ENCODE results near the gene EARS2.
"Not testable (repeated sequence)": the region's sequence is repeated elsewhere in the genome, so short reads cannot be mapped to it uniquely, and the experiment has no call there.

EARS2 gene

DNA sequence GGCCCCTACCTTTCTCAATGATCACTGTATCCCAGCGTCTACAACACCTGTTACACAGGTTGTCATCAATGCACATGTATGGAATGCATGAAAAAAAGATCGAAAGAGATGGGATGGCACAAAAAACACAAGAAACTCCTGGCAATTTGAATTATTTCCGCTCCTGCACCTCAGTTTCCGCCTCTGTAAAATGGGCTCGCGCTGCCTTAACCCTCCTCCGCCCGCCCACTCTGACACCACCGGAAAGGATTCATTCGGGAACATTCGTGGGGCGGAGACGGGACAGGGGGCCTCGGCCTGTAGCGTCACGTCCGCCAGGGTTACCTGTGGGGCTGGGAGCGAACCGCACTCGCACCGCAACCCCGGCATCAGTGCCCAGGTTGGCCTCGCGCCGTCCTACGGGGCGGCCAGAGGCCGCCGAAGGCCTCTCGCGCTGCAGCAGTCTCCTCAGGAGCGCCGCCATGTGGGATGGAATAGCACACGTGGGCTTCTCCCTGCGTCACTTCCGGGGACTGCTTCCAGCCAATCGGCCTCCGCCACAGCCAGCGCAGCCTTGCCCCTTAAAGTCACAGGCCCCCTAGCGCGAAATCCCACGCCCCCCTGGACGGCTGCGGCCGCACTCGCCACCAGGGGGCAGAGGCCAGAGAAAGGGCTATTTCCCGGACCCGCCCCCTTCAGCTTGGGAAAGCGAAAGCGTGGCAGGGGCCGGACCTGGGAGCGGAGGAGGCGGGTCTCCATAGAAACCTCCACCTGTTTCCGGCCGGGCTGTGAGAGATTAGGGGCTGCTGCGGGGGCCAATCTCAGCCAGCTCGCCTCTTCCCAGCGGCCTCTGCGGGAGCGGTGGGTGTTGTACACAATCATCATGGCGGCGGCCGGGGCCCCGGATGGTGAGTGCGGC, at the start of gene EARS2, which contains the start of gene UBFD1:
EARS2 (minus strand) TSS at position 470 of the 898 bp plus-strand sequence; CDS start at position 463, 7 bp downstream.
UBFD1 (plus strand) TSS at position 847 of the 898 bp plus-strand sequence; CDS start at position 863, 16 bp downstream.
- DNase-seq, result peak; percentile 99

DNA sequence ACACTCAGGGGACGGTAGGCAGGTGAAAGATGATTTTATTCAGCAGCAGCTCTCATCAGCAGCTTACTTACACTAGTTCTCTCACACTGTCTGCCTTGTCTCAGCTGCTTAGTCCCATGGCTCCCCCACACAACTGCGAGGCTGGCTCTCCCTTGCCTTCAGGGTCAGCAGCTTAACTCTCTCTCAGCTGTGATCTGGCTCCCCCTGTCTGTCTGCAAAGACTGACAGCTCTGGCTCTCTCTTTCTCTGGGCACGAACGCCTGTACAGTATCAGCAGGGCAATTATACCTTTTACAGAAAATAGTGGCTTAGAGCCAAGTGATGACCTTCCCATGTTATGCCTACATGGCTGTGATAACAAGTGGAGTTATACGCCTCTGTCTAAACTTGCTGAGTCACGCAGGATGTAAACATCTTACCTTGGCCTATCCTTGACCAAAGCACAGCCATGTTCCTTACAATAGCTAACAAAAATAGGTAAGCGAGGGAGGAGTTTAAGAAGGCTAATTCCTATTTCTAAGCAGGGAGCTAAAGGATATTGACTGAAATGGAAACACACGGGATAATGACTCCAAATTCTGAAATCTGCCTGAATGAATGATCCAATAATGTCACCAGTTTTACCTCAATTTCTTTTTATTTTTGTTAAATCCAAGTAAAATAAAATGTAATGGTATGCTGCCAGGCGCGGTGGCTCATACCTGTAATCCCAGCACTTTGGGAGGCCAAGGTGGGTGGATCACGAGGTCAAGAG, 40.0 kb upstream of the EARS2 start:
- DNase-seq, result no peak

DNA sequence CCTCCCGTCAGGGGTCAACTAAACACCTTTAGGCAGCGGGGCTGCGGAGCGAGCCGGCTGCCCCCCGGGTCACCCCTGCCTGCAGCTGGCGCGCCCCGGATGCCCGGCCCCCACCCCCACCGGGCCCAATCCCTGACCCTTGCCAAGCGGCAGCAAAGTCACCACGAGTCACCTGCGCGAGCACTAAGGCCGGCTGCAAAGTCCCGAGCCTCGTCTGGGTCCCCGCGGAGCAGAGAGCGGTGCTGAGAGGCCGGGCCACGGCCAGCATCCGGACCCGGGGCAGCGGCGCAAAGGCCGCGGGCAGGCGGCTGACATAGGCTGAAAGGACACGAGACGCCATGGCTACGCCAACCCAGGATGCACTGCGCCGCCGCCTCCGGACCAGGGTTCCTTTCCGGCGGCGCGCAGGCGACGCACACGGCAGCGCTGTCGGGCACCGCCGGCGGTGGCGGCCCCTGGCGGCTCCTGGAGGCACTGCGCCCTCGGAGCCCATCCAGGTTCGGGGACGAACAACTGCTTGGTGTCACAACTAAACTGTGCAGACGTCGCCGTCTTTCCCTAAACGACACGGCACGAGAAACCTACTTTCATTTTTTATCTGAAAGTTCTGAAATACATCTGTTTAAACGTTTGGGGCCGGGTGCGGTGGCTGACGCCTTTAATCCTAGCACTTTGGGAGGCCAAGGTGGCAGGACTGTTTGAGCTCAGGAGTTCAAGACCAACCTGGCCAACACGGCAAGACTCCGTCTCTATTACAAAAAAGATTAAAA, 39.0 kb upstream of the EARS2 start, which contains the start of gene NDUFAB1:
NDUFAB1 (minus strand) TSS at position 366 of the 770 bp plus-strand sequence; CDS start at position 340, 26 bp downstream.
- peak; percentile 93 for DNase-seq

DNA sequence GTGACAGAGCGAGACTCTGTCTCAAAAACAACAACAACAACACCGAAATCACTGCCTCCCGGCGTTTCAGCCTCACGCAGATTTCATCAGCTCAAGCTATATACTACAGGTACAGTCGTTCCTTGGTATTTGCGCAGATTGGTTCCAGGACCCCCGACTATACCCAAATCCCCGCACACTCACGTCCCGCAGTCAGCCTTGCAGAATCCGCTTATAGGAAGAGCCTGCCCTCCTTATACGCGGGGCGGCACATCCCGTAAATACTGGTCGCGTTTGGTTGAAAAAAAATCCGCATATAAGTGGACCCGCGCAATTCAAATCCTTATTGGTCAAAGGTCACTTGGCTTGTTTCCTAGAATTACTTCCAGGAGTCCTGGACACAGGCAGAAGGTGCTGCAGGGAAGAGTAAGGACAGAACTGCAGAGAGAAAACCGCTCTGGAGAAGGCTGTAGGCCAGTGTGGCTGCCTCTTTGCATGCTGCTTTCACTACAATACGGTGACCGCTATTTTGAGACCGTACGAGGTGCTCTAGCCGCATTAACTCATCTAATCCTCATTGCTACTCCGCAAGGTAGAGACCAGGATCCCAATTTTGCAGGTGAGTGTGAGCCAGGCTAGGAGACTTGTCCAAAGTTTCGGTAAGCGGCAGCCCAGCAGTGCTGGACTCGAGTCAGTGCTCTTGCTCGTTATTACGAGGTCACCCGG, 38.2 kb upstream of the EARS2 start:
- no peak for DNase-seq

DNA sequence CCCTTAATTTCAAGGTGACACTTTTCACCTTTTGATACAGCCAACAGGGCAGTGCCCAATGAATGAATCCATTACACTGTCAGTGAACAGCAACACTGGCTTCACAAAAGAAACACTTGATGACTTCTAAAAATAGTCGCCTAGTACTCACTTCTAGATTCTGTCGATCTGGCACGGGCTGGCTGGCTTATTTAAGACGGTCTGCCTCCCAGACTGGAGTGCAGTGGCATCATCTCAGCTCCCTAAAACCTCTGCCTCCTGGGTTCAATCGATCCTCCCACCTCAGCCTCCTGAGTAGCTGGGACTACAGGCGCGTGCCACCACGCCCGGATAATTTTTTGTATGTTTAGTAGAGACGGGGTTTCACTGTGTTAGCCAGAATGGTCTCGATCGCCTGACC, 37.0 kb upstream of the EARS2 start:
- no peak for DNase-seq

DNA sequence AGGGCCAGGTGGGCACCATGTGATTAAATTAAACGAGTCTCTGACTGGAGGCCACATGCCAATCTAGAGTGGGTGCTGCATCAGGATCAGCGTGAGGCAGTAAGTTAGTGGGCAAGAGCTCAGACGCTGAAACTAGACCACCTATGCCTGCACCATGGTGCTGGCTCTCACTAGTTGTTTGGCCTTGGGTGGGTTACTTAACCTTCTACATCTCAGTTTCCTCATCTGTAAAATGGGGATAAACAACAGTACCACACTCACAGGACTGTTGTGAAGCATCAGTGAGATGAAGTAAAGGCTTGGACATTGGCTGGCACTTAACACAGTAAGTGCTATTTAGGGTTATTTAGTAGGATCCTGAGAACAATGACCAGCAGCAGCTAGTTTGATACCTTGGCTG, 33.0 kb upstream of the EARS2 start:
- DNase-seq, result no peak

DNA sequence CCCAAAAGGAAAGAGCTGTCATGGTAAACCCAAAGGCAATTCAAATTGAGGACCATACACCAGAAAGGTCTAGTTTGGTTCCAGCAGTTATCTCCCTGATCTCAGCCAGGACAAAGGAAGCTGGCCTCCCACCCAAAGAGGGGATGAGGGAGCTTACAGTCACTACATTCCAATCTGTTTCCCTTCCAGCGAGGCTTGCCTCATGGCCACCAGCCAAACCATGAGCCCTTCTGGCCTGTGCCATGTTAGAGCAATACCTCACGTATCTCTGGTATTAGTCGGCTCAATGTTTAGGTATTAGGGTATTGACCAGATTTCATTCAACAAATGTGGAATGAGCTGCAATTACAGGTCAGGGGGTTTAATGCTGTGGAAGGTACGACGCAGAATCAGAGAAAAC, 30.6 kb upstream of the EARS2 start:
- DNase-seq, result no peak

DNA sequence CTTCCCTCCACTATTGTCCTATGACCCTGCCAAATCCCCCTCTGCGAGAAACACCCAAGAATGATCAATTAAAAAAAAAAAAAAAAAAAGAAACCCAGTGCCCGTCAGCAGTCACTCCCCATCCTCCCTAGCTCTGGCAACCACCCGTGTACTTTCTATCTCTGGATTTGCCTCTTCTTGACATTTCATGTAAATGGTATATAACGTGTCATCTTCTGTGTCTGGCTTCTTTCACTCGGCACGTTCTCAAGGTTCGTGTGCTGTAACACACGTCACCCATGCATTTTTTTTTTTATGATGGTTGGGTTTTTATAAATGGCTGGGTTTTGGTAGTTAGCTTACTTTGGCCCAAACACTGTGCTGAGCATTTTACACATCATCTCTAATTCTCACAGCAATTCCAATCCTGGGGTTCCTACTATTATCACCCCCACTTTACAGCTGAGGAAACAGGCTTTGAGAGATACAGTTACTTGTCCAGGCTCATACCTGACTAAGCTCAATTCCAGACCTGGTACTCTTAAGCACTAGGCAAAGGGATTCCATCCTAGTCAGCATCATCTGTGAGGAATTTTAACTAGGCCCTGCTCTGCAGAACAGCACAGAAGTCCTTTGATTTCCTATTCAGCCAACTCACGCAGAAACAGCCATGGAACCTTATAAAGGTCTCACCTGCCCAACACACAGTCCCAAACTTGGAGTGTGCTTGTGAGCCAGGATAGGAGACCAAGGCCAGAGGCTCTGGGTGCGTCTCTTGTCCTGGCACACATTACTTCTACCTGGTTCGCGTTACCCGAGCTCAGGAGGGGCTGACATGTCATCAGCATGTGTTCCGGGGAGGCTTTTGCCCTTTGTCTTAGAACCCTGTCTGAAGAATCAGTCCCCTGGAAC, 27.3 kb upstream of the EARS2 start:
- no peak for DNase-seq

DNA sequence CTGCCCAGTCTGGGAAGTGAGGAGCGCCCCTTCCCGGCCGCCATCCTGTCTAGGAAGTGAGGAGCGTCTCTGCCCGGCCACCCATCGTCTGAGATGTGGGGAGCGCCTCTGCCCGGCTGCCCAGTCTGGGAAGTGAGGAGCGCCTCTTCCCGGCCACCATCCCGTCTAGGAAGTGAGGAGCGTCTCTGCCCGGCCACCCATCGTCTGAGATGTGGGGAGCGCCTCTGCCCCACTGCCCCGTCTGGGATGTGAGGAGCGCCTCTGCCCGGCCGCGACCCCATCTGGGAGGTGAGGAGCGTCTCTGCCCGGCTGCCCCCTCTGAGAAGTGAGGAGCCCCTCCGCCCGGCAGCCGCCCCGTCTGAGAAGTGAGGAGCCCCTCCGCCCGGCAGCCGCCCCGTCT, 26.1 kb upstream of the EARS2 start:
- DNase-seq, result not testable (repeated sequence)

DNA sequence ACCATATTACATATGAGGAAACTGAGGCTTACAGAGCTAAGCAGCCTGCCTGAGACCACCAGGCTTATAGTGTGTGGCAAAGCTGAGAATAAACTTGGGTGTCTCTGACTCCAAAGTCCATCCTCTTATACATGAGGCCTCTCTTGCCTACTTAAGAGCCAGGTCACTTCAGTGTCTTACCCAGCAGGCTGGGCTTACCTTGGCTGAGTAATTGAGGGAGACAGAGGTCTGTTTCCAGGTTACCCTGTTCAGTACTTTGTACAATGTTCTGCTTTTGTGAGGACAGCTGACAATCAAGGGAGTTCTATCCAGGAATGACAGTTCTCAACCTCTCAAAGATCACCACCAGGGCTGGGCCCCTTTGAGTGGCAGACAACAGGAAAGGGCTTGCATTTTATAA, 24.6 kb upstream of the EARS2 start:
- DNase-seq, result no peak

DNA sequence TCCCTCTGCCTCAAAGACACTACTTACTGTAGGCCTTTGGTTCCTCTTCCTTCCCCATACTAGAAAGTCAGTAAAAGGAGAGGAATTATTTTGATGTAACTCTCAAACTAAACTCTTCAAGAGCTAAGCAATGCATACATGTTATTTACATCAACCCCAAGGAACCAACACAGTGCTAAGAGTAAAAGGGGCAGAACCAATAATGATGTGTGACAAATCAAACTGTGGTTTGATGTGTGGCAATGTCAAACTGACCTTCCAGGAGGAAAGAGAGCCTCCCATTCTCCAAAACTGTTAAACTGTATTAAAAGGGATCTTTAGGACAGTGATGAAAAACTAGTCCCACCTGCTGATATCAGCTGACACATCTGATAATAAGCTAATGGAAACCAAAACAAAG, 23.2 kb upstream of the EARS2 start:
- DNase-seq, result no peak

DNA sequence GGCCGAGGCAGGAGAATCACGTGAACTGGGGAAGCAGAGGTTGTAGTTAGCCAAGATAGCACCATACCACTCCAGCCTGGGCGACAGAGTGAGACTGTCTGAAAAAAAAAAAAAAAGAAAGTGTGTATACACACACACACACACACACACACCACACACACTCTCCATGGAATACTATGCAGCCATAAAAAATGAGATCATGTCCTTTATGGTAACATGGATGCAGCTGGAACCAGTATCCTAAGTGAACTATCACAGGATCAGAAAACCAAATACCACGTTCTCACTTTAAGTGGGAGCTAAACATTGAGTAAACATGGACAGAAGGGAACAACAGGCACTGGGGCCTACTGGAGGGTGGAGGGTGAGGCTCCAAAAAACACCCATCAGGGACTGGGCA, 22.2 kb upstream of the EARS2 start:
- no peak for DNase-seq

DNA sequence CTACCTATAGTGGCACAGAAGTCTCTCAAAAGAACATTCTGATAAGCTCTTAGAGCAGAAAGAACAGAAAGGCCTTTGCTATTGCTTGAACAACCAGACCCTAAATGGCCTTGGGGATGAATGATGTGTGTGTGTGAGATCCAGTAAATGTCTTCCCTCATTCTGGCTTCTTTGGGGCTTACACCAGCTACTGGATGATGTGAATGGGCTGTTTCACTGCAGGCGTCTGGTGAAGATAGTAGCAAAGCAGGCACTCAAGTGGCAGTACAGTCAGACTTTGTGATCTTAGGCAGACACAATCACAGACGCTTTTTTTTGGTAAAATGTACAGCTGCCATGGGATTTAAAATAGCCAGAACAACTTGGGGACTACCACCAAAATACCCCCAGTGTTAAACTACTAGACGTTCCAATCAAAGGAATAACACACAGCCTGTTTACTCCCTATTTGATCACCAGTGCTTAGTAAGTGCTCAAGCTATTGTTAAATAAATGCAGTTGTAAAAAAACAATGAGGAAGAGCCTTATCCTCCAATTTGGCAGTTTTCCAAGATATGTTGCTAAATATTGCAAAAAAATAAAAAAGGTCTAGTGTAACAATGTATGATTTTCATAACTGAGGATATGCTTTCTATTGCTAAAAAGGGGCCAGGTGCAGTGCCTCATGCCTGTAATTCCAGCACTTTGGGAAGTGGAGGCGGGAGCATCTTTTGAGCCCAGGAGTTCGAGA, 21.1 kb upstream of the EARS2 start:
- no peak for DNase-seq

DNA sequence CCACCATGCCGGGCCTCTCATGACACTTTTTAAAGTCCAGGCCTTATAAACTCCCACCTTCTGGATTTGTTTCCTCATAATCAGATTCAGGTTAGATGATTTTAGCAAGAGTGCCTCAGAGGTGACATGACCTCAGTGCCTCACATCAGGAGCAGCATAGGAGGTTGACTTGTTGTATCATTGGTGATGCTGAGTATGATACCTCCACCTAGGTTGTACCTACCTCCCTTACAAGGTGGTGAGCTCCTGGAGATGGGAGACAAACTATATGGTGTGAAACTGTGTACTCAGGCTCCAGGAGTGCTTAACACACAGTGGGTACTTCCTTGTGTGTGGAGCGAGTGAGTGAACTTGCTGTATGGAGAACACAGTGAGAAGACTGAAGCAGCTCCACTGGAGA, 20.3 kb upstream of the EARS2 start:
- no peak for DNase-seq

DNA sequence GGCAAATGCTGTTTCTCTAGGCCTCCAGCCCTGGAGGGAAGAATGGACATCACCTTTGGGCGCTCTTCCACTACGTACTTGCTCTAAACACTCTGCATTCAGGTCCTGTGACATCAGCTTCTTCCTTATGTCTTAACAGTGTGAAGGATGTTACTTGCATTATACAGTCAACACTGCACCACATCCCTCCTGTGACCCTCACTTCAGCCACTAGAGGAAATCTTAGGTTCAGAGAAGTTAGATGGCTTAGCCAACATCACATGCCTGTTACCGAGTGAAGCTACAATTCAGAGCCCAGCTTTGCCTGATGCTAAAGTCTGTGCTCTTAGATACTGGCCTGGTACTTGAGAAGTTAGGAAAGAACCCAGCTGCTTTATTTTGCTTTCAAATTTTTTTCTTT, 18.7 kb upstream of the EARS2 start:
- DNase-seq, result no peak

DNA sequence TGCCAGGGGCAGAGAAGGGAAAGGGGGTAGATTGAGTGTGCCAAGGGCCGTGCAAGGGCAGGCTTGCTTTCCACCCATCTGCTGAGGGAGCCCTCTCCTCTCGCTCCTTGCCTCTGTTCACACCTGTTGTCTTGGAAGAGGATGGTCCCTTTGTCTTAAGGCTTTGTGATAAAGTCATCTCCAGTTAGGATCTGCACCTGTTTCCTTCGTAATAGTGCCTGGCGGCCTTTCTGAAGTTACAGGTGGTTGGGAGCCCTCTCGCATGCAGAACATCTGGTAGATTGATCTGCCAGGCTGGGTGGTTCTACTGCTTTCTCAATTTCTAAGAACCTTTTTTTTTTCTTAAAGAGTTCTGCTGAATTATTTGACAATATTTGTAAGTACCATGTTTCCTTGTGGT, 16.7 kb upstream of the EARS2 start:
- no peak for DNase-seq

DNA sequence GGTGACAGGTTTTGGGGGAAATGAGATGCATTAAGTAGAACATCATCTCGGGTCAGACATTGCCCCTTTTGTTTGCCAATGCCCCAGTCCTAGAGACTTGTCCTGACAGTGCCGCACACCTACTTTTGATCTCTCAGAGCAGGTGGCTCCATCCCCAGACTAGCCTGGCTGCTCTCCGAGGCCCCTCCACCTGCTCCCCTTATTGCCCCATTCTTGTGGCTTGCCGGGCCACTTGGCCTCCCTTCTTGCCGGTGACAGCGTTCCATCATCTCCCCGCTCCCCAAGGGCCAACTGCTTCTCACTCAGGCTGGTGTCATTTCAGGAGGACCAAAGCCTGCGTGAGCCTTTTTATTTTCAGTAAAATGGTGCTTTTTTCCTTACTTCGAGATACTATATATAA, 15.2 kb upstream of the EARS2 start:
- DNase-seq, result no peak

DNA sequence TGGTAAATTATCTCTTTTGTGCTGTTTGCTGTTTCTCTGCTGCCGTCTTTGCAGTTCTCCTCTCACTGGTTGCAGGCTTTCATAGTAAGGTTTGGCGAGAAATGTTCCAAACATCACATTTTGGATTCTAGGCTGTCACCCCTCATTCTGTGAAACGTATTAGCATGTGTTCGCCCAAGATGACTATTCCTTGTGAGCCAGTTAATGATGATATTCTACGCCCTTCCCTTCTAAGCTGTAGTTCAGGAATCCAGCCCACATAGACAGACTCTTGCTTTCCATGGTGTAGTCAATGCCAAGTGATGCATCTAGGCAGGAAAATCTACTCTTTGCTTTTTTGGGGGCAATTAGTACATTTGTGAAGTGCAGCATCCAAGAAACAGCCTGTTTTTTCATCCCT, 14.7 kb upstream of the EARS2 start:
- DNase-seq, result no peak

DNA sequence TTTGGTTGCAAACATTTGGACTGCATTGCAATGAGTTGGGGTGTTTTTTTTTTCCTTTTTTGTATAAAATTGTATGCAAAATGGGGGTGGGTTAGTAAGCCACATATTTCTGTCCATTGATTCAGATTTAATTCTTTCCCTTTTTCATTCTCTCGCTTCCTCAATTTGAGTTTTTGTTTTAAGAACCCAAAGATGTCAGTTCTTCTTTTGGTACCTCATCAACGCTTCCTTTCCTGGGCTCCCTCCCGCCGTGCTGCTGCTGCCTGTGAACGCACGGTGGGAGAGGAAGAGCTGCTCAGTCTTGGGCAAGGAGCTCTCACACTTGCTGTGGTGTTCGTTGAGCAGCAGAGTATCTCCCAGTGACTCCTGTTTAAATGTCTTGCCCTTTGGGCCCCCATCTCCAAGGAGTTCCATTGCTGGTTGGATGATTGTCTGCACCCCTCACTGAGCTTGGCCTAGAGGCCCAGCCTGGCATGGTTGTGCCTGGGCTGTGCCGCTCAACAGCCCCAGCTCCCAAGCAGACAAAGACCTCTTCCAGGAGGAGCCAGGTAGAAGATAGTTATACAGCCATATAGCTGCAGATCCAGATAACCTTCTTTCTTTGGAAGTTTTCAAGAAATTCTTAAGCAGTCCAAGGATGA, 14.0 kb upstream of the EARS2 start:
- no peak for DNase-seq

DNA sequence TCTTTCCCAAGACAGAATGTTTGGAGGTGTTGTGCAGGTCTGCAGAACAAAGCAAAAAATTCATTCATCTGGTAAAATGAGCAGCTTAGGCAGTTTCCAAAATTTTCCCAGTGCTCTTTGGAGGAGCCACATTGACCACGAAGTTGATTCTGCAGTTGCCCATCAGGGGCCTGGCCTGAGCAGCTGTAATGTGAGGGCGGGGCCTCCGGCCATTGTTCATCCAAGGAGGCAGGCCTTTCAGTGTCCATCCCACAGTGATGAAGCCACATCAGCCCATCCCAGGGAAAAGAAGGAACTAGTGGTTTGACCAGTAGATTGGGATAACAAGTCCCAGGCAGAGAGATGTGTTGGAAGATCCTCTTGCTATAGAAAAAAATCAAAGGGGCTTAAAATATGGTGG, 10.5 kb upstream of the EARS2 start:
- no peak for DNase-seq
